HG03558 (cell line): ENCODE measurements around the gene CLEC18A.
"Not testable (repeated sequence)": the region's sequence is repeated elsewhere in the genome, so short reads cannot be mapped to it uniquely, and the experiment has no call there.

ENCODE experiments used
- ATAC-seq: cut with Tn5 transposase; IDR thresholded peaks from one replicate; pipeline ENCODE4 v1.9.1; 2021; ENCODE audit warnings: moderate number of reproducible peaks; ENCODE audit not compliant: unreplicated experiment; ENCODE audit errors: extremely low read depth

Gene CLEC18A

GRCh38 chr16:69951017-69951671, at the start of gene CLEC18A:
Gene CLEC18A (plus strand): TSS chr16:69951334. CDS start chr16:69951367, 33 bp downstream.
- ATAC-seq, result not testable (repeated sequence)

DNA sequence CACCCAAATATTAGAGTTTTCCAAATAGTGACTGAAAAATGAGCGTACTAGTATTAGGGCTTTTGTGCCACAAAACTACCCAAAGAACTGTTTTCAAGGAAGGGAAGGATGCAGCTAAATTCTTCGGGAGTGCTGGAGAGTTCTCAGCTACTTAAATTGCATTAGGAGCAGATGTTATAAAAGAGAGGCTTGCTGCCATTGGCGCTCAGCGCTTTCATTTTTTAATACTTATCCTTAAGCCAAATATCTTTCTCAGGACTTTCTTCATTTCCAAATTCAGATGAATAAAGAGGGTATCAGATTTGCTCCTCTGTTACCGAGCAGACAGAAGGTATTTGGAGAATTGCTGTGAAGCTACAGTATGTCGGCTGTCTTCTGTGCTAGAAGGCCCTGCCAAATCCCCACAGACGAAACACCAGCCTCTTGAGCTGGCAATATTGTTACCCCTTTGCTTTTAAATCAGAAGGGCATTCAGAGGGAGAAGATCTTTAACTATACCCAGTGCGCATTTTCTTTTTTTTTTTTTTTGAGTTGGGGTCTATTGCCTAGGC, 47.2 kb upstream of the CLEC18A start:
- ATAC-seq, result no peak

DNA sequence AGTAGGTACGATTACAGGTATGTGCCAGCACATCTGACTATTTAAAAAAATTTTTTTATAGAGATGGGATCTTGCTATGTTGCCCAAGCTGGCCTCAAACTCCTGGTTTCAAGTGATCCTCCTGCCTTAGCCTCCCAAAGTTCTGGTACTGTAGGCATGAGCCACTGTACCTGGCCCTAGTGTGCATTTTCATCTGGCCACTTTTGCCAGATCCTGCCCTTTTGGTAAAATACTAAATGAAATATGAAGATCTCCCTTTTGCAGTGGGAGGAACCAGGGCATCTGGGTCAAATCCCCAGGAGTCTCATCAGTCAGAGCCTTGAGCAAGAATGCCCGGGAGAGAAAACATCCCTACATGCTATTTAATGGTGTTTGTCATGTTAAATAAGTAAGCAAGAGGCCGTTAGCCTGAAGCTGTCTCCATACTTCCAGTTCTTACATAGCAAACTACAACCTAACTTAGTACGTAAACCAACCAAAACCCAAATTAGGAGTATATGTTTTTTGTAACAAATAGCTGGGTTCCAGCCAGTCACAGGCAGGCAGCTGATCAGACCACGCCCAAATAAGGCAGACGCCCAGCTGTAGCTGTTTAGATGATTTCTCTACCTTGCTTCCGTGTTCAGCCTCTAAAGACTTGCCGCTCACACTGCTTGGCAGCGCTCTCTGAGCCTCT, 46.5 kb upstream of the CLEC18A start:
- no peak for ATAC-seq

DNA sequence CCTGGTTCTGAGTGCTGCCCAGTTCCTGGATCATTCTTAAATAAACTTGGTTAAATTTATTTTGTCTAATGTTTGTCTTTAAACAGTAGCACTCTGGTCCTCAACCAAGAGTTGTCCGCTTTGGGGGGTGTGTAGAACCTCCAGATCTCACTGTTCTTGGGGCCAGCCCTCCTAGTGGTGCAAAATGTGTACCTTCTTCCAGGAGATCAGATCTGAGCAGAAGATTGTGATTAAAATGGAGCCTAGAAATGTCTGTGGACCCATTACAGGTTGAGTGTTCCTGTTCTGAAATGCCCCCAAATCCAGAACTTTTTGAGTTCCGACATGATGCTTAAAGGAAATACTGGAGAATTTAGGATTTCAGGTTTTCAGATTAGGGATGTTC, 46.0 kb upstream of the CLEC18A start:
- no peak for ATAC-seq

DNA sequence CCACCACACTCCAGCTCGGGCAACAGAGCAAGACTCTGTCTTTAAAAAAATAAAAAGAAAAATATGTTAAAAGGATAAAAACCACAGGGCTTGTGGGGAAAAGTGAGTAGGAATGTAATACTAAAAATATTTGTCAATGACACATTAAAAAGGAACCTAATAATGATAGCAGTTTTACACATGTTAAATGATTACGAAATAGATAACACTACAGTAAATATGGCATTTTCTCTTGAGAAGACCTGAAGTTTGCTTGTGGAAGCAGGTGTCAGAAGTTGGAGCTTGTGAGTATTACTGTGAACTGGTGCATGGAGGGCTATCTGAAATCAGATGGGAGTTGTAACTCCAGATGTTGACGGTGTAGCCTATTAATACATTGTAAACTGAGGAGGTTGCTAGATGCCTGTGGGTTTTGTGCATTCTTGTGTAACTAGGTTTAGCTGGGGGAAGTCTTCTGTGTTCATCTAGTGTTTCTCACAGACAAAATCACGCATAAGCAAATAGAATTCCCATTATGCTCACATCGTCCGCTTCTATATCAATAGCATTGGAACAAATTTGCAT, 44.2 kb upstream of the CLEC18A start:
- no peak for ATAC-seq

DNA sequence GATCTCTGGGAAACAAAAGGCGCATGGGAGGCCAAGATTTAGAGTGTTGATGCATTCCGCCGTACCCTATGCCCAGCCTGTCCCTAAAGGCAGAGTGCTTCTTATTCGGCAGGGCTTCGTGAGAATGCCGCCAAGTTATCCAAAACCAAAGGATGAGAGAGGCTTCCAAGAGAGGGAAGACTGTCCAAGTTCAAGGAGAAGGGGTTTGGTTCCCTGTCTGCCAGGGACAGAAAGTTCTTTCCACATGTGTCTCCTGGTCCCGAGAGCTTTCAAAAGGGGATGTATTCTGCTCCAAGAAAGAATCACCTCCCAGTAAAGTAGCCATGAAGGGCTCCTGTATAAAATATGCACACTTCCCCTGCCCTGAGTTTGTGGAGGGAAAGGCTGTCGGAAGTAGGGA, 42.1 kb upstream of the CLEC18A start:
- ATAC-seq, result no peak

GRCh38 chr16:69909760-69910159, 41.4 kb upstream of the CLEC18A start:
- ATAC-seq, result no peak

DNA sequence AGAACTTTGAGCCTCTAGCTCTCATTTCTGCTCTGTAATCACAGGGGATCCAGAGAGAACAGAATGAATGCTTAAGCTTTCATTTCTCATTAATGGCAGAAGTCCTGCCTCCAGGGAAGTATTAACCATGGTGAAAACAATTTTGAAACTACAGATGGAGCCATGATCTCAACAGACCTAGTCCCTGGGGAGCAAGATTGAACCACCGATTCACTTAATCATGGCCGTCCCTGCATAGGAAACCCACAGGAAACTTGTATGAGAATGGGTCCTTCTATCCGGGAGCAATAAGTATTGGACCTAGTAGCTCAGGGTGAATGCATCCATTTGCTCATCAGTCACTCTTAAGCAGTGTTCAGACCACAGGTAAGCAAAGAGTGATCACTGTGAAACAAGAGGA, 40.2 kb upstream of the CLEC18A start:
- ATAC-seq, result no peak

DNA sequence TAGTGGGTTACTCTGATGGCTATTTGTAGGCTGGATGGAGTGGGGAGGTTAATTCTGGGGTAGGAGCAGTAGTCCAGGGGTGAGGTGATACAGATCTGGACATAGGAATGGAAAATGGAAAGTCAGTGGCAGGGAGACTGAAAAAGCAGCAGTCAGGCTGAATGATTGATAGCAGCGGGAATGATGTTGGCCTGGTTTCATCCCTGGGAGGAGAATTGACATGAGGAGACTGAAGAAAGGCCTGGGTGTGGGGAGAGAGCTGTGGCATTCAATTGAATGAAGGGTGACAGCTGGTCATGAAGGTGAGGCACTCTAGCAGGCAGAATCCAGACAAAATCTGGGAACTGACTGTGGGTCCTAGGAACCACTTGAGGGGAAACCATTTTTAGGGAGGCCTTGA, 34.7 kb upstream of the CLEC18A start:
- no peak for ATAC-seq

DNA sequence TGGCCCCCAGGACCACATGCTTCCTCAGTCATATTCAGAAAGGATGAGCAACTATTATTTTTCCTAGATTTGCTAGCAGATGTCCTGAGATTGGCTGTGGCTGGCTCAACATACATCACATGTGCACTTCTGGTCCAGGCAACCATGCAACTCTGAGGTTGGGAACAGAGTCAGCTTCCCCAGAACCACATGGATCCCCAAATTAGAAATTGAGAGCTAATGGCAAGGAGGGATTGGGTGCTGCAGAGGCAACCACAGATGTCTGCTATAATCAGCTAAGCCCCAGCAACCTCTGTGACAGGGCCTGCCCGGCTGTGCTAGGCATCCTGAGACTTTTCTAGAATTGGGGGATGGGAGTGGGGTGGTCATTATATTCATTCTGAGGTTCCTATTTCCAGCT, 33.8 kb upstream of the CLEC18A start:
- ATAC-seq, result no peak

GRCh38 chr16:69917739-69918138, 33.4 kb upstream of the CLEC18A start:
- ATAC-seq, result no peak

DNA sequence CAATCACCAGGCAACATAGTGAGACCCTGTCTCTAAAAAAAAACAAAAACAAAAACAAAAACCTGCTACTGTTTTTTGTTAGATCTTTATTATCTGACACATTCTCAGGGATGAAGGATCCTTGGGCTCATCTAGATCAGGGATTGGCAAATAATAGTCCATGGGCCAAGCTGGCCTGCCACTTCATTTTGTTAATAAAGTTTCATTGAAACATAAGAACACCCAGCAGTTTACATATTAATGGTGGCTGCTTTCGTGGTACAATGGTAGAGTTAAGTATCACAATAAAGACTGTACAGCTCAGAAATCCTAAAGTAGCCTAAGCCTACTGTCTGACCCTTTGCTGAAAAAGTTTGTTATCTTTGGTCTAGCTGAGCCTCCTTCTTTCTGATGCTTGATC, 32.9 kb upstream of the CLEC18A start:
- no peak for ATAC-seq

DNA sequence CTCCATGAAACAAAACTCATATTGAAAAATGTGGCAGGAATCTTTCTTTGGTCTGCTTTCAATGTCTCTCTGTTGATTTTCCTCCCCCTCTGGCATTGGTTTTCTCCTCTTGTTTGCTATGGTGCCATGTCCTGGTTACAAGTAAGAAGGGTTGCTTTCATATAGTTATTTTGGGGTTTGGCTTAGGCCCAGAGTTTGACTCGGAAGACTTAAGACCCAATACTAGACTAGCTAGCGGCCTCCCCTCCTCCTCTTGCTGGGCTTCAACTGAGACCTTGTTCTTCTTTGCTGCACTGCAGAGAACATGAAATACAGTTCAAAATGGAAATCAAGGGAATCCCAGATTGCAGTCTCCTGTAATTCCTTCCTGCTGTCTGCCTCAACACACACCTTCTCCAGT, 30.0 kb upstream of the CLEC18A start:
- ATAC-seq, result no peak

GRCh38 chr16:69922200-69922599, 28.9 kb upstream of the CLEC18A start:
- no peak for ATAC-seq

GRCh38 chr16:69924041-69924775, 26.9 kb upstream of the CLEC18A start:
- ATAC-seq, result no peak

GRCh38 chr16:69924777-69925191, 26.4 kb upstream of the CLEC18A start:
- ATAC-seq, result no peak

GRCh38 chr16:69925311-69925710, 25.8 kb upstream of the CLEC18A start:
- ATAC-seq, result no peak

DNA sequence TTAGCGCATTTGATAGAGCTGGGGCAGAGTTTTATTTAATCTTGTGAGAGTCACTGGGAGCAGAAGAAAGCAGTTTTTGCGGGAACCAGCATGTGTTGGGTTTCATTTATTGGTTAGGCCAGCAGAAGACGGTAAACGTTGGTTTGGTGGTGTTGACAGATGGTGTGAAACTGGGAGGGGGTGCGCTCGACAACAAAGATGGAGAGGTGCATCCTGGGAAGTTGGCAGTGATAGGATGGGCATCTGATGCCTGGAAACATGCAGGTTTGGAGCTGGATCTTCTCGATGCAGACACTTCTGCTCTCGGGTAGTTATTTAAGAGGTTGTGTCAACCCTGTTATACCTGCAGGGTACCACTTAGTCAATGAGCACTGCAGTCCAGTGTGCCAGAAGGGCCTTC, 24.9 kb upstream of the CLEC18A start:
- no peak for ATAC-seq

- ATAC-seq, result no peak
Measured at GRCh38 chr16:69927056-69927757, 23.9 kb upstream of the CLEC18A start.

DNA sequence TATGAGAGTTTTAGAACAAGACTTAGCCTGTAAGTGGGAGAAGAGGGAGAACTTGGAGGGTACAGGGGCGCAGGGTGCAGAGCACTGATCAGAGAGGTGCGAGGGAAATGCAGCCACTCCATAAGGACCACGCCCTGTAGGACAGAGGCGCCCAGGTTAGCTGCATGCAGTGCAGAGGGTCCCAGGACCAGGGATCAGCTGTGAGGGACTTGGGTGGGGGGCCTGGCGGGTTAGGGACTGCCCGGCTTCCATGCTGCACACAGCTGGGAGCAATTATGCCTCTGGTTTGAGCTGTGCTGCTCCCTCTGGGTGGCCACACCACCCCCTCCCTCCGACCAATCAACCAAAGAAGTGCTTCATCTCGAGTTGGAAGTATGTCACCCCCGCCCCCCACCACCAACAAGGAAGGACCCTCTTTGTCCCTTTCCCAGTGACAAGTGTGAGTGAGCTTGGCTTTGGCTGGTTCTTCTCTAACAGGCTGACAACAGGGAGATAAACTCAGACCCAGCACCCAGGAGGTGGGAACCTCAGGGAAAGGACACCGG, 22.2 kb upstream of the CLEC18A start:
- ATAC-seq, result no peak
